Ascending aorta (tissue), 2 donors: Measurements from ENCODE around the gene OR5D16. TPM values are rescaled to one million over a fixed set of nuclear protein-coding genes. Genes with fewer than 3 reads are reported as not detected.
"Not testable (repeated sequence)": the region's sequence is repeated elsewhere in the genome, so short reads cannot be mapped to it uniquely, and the experiment has no call there.

Experiments used
- DNase-seq, 2 donors: peaks; one replicate each; pipeline ENCODE4 v3.0.0-alpha.2; 2019; ENCODE audit warnings: low spot score in 2 of 2
- H3K27ac ChIP-seq, 2 donors: fragments of 200-600 bp; sonication (generic); one replicate each; pipeline ENCODE4 v1.5.1; 2016 to 2017; ENCODE audit warnings: mild to moderate bottlenecking in 1 of 2
- H3K27me3 ChIP-seq: fragments of 200-600 bp; sonication (generic); one replicate; pipeline ENCODE4 v1.5.1; 2017
- H3K36me3 ChIP-seq, 2 donors: fragments of 200-600 bp; sonication (generic); one replicate each; pipeline ENCODE4 v1.5.1; 2016
- H3K4me1 ChIP-seq, 2 donors: fragments of 200-600 bp; sonication (generic); one replicate each; pipeline ENCODE4 v1.5.1; 2016 to 2017; ENCODE audit warnings: mild to moderate bottlenecking in 1 of 2
- H3K4me3 ChIP-seq, 2 donors: fragments of 200-600 bp; sonication (generic); one replicate each; pipeline ENCODE4 v1.5.1; 2016 to 2017; ENCODE audit warnings: mild to moderate bottlenecking in 1 of 2
- H3K9me3 ChIP-seq, 2 donors: fragments of 200-600 bp; sonication (generic); one replicate each; pipeline ENCODE4 v1.5.1; 2016
- intact Hi-C: fragments of 100-400 bp; cut with DNase I; formaldehyde crosslinking; loops from one replicate; pipeline ENCODE4 v1.15.1; 2023
- total RNA-seq: library from RNA; depleted of rRNA; stranded (reverse); fragments of >200 nt; gene quantifications from one replicate; pipeline ENCODE4 v1.1.0, GENCODE V29; 2016
- TF ChIP-seq, protein P1 (sequence below), 3 experiments: fragments of 200-600 bp in 2 of 3; fragments of 450-650 bp in 1 of 3; sonication (generic) in 2 of 3; IDR thresholded peaks; one replicate each; pipeline ENCODE4 v1.5.1; 2016 to 2019; ENCODE audit warnings: antibody characterized with exemption in 3 of 3, mild to moderate bottlenecking in 1 of 3, moderate library complexity in 1 of 3

The OR5D16 gene
- total RNA-seq, 1 donor from 2014 or later: not detected

DNA sequence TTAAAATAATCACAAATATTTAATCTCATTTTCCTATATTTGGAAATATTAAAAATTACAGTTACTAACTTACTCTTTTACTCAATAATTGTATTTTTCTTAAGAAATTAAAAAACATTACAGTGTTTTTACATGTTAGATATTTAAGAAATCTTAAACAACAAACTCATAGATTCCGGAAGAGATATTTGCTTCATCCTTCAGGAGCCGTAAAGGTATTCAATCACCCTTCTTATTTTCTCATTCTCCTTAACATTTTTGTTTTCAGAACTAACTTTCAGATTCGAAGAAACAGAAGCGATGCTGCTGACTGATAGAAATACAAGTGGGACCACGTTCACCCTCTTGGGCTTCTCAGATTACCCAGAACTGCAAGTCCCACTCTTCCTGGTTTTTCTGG, 19.2 kb upstream of the OR5D16 start, which contains the start of gene OR5D18:
OR5D18 (plus strand) TSS at position 301 of the 400 bp plus-strand sequence; CDS start at position 301, 0 bp downstream.
- no peak for DNase-seq
- intact Hi-C loops: no loop called here
- H3K4me3 ChIP-seq: no peak within 1 kb of the TSS
- no peaks in the 10 kb centered on the region for H3K27me3 ChIP-seq
- TF ChIP-seq, protein P1, sequence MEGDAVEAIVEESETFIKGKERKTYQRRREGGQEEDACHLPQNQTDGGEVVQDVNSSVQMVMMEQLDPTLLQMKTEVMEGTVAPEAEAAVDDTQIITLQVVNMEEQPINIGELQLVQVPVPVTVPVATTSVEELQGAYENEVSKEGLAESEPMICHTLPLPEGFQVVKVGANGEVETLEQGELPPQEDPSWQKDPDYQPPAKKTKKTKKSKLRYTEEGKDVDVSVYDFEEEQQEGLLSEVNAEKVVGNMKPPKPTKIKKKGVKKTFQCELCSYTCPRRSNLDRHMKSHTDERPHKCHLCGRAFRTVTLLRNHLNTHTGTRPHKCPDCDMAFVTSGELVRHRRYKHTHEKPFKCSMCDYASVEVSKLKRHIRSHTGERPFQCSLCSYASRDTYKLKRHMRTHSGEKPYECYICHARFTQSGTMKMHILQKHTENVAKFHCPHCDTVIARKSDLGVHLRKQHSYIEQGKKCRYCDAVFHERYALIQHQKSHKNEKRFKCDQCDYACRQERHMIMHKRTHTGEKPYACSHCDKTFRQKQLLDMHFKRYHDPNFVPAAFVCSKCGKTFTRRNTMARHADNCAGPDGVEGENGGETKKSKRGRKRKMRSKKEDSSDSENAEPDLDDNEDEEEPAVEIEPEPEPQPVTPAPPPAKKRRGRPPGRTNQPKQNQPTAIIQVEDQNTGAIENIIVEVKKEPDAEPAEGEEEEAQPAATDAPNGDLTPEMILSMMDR (IDR thresholded peaks at IDR 0.05): no peak
- no peaks in the 10 kb centered on the region for H3K4me1 ChIP-seq
- no peaks in the 10 kb centered on the region for H3K36me3 ChIP-seq
- H3K9me3 ChIP-seq: no peaks in the 10 kb centered on the region
- H3K27ac ChIP-seq: no peak within 1 kb of the TSS

DNA sequence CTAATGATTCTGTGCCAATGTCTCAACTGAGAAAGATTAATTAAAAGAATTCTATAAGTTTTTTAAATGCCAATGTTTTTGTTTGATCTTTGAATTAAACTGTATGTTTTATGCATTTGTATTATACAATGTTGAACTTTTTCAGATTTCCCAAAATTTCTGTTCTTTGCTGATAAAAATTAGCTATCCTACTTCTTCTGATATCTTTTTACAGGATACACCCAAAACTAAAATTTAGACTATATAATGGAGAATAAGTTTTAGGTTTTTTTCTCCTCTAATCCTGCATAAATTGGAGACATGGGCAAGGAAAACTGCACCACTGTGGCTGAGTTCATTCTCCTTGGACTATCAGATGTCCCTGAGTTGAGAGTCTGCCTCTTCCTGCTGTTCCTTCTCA, 11.6 kb upstream of the OR5D16 start, which contains the start of gene OR5L2:
OR5L2 (plus strand) TSS at position 301 of the 400 bp plus-strand sequence; CDS start at position 301, 0 bp downstream.
- no peak for DNase-seq
- TF ChIP-seq, protein P1 (IDR thresholded peaks at IDR 0.05): no peak
- Histone ChIP-seq H3K4me1 (no peaks in the 10 kb centered on the region), H3K4me3 (no peak within 1 kb of the TSS), H3K9me3 (no peaks in the 10 kb centered on the region), H3K36me3 (no peaks in the 10 kb centered on the region), H3K27ac (no peak within 1 kb of the TSS), H3K27me3 (no peaks in the 10 kb centered on the region)
- intact Hi-C loops: no loop called here

DNA sequence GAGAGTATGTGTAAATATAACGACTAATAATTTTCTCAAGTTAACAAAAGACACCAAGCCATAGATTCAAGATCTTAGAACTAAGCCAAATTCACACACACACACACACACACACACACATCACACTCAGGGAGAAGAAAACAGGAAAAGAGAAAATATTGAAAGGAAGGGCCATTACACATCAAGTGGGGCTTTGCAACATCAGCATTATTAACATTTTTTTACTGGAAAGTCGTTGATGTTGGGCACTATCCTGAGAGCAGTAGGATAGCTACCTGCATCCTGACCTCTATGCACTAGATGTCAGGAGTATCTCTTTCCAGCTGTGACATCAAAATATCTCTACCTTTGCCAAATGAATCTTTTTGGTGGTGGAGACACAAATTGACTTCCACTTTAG, 8.9 kb downstream of the OR5D16 start:
- no peaks in the 10 kb centered on the region for H3K27me3 ChIP-seq
- intact Hi-C loops: no loop called here
- no peak overlapping the region for H3K27ac ChIP-seq
- H3K9me3 ChIP-seq: no peaks in the 10 kb centered on the region
- TF ChIP-seq, protein P1 (IDR thresholded peaks at IDR 0.05): no peak
- no peak overlapping the region for H3K4me3 ChIP-seq
- H3K4me1 ChIP-seq: no peaks in the 10 kb centered on the region
- no peaks in the 10 kb centered on the region for H3K36me3 ChIP-seq
- DNase-seq: no peak

DNA sequence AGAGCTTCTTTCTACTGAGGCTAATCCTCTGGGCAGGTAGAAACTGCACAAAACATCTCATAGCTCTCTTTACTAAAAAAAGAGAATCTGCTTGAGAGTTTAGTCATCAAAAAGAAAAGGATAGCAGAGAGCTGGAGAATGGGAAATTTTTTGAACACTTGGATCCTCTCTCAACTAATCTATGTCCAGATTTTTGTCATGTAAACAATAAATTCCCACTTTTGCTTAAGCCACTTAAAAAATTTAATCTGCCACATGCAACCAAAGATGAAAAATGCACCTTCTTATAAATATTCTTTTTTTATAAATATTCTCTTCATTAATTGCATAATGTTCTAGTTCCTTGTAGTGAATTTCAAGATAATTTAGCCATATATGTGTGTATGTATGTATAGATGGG, 10.5 kb downstream of the OR5D16 start:
- Histone ChIP-seq H3K4me1 (no peaks in the 10 kb centered on the region), H3K9me3 (no peaks in the 10 kb centered on the region), H3K27me3 (no peaks in the 10 kb centered on the region), H3K27ac (no peak overlapping the region), H3K4me3 (no peak overlapping the region), H3K36me3 (no peaks in the 10 kb centered on the region)
- DNase-seq: no peak
- TF ChIP-seq, protein P1 (IDR thresholded peaks at IDR 0.05): no peak
- intact Hi-C loops: no loop called here

DNA sequence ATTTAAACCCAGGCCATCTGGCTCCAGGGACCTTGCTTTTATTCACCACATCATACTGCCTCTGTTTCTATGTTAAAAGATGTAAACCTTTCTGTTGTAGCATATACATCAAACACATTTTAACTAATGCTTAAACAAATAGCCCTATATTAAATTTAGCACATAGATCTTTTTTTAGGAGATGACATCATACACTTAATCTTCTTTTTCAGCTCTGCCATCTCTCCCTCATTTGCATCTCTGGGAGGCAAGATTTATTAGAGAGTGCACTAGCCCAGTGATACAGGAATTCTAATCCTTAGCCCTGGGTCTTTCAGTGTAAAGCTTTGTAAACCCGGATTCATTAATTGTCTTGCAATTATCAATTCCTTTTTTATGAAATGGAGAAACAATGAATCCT, 13.6 kb downstream of the OR5D16 start:
- H3K4me3 ChIP-seq: no peak overlapping the region
- no peak overlapping the region for H3K27ac ChIP-seq
- no peaks in the 10 kb centered on the region for H3K36me3 ChIP-seq
- TF ChIP-seq, protein P1 (IDR thresholded peaks at IDR 0.05): no peak
- DNase-seq: no peak
- no peaks in the 10 kb centered on the region for H3K4me1 ChIP-seq
- no peaks in the 10 kb centered on the region for H3K27me3 ChIP-seq
- intact Hi-C loops: no loop called here
- H3K9me3 ChIP-seq: no peaks in the 10 kb centered on the region

DNA sequence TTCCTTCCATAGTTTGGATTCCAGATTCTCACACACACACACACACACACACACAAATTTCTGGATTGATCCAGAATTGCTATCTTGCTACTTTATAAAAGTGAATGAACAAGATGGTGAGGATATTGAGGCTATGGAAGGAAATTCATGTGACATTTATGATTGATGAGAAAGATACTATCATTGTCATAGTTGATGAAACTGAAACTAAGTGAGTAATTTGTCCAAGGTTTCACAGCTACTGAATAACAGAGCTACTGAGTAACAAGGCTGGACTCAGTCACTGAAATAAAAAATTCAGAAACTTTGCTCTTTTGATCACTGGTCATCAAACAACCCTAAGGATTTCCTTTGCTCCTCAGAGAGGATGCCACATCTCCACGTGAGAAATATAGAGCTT, 16.2 kb downstream of the OR5D16 start:
- H3K4me1 ChIP-seq: no peaks in the 10 kb centered on the region
- no peak for DNase-seq
- no peak overlapping the region for H3K4me3 ChIP-seq
- TF ChIP-seq, protein P1 (IDR thresholded peaks at IDR 0.05): no peak
- no peaks in the 10 kb centered on the region for H3K27me3 ChIP-seq
- intact Hi-C loops: no loop called here
- H3K36me3 ChIP-seq: no peaks in the 10 kb centered on the region
- no peak overlapping the region for H3K27ac ChIP-seq
- no peaks in the 10 kb centered on the region for H3K9me3 ChIP-seq

DNA sequence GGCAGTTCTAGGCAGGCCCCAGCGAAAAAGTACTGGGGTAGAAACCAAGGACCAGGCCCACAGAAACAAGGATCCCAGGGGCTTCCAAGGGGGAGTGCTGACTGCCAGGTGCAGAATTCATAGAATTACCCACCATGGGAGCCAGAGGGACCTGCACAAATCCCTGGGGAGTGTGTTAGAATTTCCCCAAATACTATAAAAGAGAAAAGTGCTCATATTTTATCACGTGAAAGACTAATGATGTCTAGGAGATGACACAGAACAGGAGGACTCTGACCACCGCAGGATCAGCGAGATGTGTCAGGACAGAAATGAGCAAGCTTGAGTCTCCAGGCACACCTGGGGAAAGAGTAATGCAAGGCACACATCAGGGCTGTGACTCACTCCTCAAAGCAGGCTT, 28.8 kb downstream of the OR5D16 start:
- H3K27me3 ChIP-seq, intact Hi-C loops, H3K9me3 ChIP-seq, H3K4me3 ChIP-seq, H3K36me3 ChIP-seq, DNase-seq, H3K27ac ChIP-seq, H3K4me1 ChIP-seq: not testable (repeated sequence)

DNA sequence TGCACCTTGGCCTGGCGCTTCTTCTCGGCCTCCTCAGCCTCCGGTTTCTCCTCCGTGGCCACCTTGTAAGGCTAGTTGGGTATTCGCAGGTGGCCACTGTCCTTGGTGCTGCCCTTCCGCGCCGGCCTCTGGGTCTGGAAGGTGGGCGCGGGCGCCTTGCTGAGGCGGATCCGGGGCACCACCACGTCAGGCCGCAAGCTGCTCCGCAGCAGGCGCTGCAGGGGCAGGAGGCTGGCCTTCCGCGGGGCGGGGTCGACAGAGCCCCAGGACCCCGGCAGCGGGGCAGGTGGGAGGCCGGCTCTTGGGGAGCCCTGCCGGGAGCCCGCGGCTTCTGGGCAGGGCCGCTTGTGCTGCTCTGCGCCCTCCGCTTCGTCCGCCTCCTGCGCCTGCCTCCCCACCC, 34.2 kb downstream of the OR5D16 start:
- intact Hi-C loops, H3K9me3 ChIP-seq, H3K36me3 ChIP-seq, DNase-seq, H3K27me3 ChIP-seq, H3K4me3 ChIP-seq, H3K27ac ChIP-seq, H3K4me1 ChIP-seq: not testable (repeated sequence)

DNA sequence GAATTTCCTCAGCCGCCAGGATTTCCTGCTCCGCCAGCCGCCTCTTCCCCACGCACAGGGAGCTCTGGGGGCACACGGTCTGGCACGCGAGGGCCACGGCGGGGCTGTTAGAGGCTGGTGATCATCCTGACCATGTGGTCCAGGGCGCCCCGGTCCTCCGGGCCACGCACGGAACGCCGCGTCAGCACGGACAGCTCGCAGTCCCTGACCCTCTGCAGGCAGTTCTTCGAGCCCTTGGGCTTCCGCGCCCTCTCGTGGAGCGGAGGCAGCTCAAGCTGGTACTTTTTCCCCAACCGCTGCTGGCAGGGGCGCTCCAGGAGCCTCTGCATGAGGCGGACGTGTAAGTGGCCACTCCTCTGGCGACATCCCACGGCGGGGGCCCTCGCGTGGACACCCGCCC, 34.6 kb downstream of the OR5D16 start:
- H3K27ac ChIP-seq, H3K4me3 ChIP-seq, H3K27me3 ChIP-seq, H3K36me3 ChIP-seq, H3K9me3 ChIP-seq, intact Hi-C loops, H3K4me1 ChIP-seq, DNase-seq: not testable (repeated sequence)
